HG02973 (cell line): ENCODE measurements around the gene TBC1D8.

Experiments used
- ATAC-seq: cut with Tn5 transposase; IDR thresholded peaks from one replicate; pipeline ENCODE4 v1.9.1; 2021; ENCODE audit warnings: moderate library complexity; ENCODE audit not compliant: unreplicated experiment

Gene TBC1D8

DNA sequence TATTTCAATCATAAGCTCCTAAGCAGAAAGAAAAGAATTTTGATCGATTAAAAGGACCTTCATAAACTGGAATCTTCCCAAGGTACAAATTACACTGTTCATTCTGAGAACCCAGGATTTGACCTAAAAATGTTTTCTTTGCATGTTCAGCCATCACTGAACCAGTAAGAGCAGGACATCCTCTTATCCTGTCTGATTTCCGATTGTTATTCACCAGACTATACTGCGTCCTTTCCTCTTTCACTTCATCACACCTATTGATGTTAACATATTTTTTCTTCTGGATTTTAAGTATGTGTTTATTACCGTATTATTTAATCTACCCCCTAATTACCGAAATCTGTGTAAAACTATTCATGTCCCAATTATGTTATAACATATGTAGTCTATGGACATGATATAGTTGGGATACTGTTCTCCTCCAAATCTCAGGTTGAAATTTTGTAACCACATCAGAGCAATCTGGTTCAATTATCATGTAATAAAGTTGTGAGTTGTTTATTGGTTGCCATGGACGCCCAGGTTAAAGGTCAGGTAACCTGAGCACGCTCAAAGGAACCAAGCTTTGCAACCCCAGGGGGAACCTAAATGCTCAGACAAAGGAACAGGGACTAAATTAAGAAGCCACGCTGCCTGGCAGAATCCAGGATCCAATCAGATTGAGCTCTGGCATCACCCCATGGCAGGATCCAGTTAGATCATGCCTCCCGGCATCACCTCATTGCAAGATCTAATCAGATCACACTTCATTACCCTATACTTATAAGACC is 11.6 kb upstream of the TBC1D8 start:
- no peak for ATAC-seq

DNA sequence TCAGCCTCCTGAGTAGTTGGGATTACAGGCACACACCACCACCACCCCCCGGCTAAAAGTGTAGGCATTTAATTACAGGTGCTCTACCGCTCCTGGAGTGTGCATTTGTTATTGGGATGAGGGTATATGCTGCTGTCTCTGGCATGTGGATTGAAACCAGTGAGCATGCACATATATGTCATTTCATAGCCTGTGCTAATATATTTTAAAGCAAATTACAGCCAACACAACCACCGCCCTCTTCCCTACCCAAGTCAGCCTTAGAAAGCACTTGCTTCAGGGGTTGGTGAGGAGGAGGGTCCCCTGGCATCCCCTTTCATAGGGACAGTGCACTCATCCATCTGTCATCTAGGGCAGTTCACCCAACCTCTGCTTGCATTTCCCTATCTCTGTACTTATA is 10.5 kb upstream of the TBC1D8 start:
- no peak for ATAC-seq

DNA sequence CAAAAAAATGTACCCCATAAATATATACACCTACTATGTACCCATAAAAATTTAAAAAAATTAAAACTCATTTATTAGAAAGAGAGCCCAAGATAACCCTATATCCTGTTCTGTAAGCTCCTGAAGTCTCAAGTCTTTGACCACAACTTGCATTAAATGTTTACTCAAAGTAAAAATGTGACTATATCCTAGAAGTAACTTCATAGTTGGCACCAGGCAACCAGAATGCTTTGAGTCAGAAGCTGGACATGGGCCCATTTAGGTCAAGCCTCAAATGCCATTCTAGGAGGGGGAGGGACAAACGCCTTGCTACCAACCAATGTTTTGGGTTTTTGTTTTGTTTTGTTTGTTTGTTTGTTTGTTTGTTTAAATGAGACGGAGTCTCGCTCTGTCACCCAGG is 9.3 kb upstream of the TBC1D8 start:
- ATAC-seq = no peak

DNA sequence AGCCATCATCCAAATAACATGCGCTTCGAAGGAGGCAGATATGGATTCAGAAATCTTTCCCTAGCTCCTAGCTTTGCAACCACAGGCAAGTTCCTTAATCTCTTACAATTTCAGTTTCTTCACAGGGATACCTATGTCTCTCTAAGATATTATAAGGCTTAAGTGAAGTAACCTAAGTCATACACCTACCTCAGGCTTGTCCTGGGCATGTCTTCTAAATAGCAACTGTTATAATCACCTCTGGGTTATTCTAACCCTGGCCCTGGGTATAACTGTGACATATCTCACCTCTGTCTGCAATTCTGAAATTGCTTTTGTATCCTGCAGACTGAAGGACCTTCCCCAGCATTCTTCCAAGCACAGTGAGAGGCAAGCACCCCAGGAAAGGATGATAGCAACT is 8.3 kb upstream of the TBC1D8 start:
- ATAC-seq = no peak

DNA sequence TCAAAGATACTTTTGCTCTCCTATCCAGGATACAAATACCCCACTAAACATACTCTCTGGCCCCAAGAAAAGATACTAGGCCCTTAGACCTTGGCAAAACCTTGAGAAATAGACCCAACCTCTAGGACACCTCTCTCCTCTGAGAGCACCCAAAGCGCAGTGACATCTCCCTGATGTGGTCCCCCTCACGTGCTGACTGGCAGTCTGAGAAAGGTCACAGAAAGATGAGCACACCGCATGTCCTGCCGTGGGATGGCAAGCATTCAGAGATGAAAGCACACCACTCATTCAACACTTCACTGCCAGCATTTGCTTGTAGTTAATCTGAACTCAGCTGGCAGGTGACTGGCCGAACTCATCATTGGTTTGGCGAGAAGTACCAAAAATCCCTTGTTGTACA is 6.1 kb upstream of the TBC1D8 start:
- no peak for ATAC-seq

DNA sequence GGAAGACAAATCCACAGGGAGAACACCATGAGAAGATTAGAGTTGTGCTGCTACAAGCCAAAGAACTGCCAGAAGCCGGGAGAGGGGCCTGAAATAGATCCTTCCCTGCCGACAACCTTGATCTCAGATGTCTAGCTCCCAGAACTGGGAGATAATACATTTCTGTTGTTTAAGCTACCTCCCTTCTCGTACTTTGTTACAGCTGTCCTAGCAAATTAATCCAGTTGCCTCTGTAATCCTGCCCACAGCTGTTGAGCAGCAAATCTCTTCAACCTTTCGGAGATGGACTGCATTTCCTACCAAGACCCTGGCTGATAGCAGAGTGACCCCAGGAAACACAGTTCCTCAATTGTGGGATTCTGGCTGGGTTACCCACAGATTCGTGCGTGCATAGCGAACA is 2.6 kb upstream of the TBC1D8 start:
- no peak for ATAC-seq

DNA sequence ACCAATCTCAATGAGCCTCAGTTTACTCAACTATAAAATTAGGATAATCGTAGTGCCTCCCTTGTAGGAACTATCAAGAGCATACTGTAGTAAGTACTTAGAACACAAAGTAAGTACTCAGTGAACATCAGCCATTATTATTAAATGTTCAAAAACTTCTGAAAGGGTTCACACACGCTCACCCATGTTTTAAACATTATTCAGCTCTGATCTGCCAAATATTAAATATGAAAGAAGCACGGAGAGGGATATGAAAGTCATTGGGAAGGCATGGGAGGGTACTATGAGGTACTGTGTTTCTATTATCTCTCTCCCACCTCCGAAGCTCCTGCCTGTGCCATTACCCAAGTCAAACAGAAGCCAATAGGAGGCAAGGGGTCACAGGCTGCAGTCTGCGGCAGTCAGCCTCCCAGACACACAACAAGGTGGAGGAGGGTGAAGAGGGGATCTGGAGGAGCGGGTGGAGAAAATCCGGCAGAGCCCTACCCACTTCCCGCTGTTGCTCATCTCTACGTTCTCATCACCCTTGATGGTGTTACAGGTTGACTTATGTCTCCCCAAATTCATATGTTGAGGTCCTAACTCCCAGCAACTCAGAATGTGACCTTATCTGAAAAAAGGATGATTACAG is 2.0 kb upstream of the TBC1D8 start:
- ATAC-seq = no peak

DNA sequence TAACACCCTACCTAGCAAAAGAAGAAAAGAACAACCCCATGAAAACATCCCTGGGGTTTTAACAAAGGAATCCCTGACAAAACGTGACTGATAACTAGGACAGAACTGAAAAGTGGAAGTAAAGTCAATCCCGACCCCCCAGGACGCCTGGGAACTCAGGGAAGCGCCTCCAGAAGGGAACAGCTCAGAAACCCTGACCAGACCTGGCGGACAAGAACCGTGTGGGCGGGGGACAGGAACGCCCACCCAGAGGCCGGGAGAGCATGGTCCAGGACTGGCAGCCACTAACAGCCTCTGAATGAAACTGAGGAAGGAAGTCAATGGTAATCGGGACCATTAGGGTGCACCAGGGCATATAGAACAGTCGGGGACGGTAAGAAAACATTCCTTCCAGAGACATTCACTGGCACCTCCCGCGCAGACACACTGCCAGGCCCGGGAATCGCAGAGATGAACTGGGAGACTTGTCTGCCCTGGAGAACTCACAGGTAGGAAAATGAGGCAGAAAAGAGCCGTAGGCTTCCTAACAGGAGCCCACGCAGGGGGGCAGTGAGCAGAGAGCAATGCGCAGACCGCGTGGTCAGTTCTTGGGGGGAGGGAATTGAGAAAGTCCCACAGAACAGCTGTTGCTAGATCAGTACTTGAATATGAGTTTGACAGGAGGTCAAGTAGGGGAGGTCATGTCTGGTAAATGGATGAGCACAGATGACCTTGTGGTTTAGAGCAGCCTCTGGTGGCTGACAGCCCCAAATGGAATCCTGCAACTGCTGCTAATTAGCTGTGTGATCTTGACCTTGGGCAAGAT is 1.3 kb upstream of the TBC1D8 start:
- peak; percentile 72 for ATAC-seq

DNA sequence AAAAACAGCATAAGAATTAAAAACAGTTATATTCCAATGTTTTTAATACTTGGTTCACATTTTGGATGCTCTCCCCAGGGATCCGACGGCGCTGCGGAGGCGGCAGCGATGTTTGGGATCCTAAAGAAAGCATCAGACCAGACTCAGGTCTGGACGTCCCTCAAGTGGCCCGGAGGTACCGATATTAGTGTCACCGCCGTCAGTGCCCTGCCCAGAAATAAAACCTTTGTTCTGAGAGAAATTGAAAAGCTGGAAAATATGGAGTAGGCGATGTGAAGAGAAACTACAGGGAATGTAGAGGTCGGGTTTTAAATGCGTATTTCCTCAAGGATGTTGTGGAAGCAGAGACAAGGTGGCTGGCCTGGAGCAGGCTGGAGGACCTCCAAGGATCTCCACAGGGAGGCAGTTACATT is 683 bp upstream of the TBC1D8 start:
- ATAC-seq = no peak

DNA sequence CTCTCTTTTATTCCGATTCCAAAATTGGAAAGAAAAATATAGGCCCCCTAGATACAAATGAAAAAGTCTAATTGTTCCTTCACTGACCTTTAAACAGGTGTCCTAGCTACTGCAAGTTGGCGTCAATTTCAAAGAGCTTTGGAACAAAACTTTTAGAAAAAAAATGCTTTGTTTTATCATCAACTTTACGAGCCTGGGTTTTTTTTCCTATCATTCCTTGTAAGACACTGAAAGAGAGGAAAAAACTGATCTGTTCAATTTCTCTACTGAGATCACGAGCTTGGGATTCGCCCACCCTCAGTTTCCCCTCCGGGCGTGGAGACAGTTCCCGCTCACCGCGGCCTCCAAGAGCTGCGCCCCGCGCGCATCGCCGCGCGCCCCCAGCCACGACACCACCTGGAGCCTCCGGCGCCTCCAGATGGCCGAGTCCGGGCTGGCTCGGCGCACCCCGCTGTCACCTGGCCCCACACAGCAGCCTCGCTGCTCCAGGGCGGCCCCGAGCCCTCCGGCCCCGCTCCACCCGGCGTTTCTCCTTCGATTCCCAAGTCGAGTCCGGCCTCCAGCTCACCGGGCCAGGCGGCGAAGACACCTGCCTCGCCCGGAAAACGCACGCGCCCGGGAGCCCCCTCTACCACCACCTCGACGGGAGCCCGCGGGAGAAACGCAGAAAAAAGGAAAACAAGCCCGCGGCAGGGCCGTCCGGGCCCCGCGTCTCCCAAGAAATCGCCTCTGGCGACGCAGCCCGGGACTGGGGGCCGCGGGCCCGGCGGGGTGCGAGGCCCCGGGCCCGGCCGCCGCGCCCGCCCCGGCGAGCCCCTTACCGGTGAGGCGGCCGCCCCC is 656 bp downstream of the TBC1D8 start:
- ATAC-seq = peak; percentile 12

DNA sequence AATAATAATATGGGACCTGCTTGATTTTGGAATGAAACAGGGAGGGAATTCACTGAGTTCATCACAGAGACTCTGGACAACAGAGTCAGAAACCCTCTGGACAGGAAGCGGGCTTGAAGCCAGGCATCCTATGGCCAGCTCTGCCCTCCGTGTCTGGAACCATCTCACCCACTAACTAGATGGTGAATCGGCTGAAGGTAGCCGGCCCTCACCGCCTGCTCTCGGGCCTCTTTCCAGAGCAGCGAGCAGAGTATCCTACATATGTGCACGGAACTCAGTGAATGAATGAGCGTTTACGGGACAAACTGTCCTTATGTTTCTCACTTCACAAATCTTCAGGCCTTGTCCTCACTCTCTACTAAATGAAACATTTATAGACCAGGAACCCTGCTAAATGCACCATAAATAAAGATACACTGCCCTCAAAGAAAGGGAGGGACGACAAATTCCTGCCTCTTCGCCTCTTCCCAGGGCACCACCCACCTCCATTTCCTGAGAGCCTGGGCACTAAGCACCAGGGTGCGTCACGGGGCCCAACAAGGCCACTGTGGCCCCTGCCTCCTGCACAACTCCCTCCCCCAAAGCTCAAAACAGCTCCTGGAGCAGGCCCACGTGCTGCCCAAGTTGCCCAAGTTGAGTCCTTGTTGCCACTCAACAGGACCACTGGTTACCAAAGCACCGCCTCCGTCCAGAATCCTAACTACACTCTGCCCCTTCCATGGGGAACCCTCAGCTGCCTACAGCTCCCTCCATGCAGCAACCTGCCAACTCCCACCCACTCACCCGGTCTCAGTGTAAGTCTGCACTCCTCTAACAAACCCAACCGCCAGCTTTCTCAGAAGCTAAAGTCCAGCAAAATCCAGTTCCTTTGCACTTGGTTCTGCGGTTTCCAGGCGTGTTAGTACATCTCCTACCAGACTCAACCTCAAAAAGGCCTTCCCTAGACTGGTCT is 1.7 kb downstream of the TBC1D8 start:
- ATAC-seq = no peak

DNA sequence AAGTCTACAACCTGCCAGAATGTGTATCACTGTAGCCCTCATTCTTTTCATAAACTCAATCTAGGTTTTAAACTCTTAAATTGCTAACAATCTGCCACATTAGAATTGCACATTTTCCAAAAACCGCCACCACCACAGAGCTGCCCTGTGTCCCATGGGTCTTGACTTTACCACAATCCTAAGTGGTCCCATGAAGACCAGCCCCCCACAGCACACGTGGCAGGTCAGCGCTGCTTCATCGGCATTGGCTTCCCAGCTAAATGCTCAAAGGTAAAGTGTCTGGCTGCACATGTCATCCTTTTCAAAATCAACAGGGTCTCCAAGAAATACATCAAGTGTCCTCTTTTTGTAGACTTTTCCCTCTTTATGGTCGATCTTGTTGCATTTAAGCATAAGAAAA is 2.4 kb downstream of the TBC1D8 start:
- ATAC-seq = no peak

DNA sequence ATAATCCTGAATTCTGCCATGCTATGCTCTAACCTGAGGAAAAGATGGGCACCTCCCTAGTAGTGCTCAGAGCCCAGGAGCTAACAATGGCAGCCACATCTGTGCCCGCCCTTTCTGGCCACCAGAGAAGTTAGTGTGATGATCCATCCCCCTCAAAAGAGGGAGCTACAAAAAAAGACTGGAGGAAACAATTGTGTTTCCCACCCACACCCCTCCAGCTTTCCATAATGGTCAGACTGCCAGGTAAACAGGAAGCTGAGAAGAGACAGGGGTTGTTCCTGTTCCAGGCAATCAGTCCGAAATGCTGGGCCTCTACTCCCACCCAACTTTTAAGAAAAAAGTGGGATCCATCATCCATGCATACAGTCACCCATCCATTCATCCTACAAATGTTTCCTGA is 3.2 kb downstream of the TBC1D8 start:
- ATAC-seq = no peak

DNA sequence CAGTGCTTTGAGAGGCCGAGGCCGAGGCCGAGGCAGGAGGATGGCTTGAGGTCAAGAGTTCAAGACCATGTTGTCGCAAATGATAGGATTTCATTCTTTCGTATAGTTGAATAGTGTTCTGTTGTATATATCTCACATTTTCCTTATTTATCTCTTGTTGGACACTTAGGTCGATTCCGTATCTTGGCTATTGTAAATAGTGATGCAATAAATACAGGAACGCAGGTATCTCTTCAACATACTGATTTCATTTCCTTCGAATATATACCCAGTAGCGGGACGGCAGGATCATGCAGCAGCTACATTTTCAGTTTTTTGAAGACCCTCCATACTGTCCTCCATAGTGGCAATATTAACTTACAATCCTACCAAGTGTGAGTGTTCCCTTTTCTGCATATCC is 4.1 kb downstream of the TBC1D8 start:
- no peak for ATAC-seq

DNA sequence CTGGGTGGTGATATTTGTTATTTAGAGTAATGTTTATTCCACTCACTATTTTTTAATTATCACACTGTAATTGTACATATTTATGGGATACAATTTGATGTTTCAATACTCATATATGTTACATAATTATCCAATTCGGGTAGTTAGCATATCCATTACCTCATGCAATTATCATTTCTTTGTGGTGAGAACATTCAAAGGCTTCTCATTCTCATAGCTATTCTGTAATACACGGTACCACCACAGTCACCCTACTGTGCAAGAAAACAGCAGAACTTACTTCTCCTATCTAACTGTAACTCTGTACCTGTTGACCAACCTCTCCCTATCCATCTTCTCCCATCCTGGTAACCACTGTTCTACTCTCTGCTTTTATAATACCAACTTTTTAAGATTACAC is 4.6 kb downstream of the TBC1D8 start:
- ATAC-seq = no peak

DNA sequence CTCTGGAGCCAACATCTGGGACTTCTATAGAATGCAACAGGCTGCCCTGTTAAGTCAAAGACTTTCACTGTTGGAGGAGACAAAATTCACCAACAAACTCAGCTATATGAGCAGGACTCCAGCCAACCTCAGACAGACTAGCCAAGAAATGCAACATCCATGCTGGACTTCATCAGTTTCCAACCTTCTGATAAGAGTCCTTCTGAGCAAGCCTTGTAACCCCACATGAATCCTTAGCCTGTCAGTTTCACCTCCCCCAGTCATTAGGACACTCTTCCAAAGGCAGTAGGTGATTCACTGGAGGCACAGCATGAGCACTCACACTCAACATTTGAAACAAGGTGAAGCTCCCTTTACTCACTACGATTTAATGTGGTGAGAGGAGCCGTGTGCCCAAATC is 5.8 kb downstream of the TBC1D8 start:
- ATAC-seq = no peak

DNA sequence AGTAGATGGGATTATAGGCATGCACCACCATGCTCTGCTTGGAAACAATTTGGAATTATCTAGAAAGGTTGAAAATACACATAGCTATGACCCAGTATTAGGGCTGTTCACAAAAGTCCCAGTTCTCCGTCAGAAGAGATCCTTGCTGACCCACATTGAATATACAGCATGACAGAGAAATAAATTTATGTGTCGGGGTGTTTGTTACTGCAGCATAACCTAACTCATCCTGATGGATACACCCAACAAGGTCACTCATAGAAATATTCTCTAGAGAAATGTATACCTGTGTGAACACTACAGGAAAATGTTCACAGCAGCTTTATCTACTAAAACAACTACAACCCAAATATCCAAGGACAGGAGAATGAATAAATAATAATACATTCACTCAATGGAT is 9.0 kb downstream of the TBC1D8 start:
- ATAC-seq = no peak

DNA sequence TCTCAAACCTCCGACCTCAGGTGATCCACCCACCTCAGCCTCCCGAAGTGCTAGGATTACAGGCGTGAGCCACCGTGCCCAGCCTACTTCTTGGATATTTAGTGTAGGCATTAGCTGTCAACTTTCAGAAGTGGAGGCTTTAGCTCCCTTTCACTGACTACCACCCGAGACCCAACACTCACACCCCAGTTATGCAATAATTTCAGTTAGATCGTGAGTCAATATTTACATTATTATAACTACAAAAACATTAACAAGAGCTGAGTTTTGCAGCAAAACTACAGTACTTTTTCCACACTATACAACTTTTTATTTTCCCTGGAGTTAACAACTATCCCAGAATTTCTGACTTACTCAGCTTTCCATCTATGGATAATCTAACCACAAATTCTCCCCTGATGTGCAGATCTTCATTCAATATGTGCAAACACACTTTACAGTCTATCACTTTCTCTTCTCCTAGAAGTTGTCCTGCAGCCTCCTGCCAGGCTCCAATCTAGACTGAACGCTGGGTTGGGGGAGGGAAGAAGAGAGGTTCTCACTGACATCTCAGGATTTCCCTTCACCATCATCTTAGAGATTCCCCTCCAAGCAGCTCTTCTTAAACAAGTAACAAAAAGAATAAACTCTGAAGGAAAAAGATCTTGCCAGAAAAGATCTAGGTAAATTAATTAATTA is 10.1 kb downstream of the TBC1D8 start:
- ATAC-seq = no peak

DNA sequence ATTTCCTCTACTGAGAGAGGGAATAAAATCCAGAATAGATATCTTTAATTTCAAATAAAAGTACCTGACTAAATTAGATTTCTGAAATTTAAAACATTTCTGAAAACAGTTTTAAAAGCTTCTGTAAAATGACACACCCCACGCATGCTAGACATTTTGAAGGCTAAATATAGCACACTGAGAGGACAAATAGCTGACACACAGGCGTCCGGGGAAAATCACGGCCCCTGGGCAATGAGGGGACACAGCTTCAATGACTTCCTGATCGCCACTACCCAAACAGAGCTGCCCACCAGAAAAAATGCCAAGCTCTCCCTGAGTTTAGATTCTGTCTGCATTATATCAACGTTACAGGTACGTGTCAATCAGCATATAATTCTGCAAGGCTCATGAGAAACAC is 10.9 kb downstream of the TBC1D8 start:
- no peak for ATAC-seq
